Neutrophil (primary cell): ENCODE measurements around the gene IL15RA.

ENCODE experiments used
- H3K27ac ChIP-seq: fragments of 200-600 bp; sonication (generic); 2 replicates; pipeline ENCODE4 v1.5.1; 2016; ENCODE audit warnings: mild to moderate bottlenecking, moderate library complexity
- H3K27me3 ChIP-seq: fragments of 200-600 bp; sonication (generic); 2 replicates; pipeline ENCODE4 v1.6.0; 2016; ENCODE audit warnings: mild to moderate bottlenecking
- H3K36me3 ChIP-seq: fragments of 200-600 bp; sonication (generic); 2 replicates; pipeline ENCODE4 v1.5.1; 2017
- H3K4me1 ChIP-seq, 2 experiments: fragments of 200-600 bp in 1 of 2; sonication (generic) in 1 of 2; 1 replicate in 1 of 2; 2 replicates in 1 of 2; pipeline versions ENCODE4 v1.5.1 to v1.6.1; 2013 to 2016; ENCODE audit warnings: low read depth in 1 of 2, low read length in 1 of 2, mild to moderate bottlenecking in 1 of 2, moderate library complexity in 1 of 2; ENCODE audit not compliant: control insufficient read depth in 1 of 2, insufficient read depth in 1 of 2
- H3K4me3 ChIP-seq, 2 experiments: fragments of 200-600 bp in 1 of 2; sonication (generic) in 1 of 2; 1 replicate in 1 of 2; 2 replicates in 1 of 2; pipeline ENCODE4 v1.5.1; 2013 to 2016; ENCODE audit warnings: low read depth in 1 of 2, low read length in 1 of 2, mild to moderate bottlenecking in 1 of 2, moderate library complexity in 1 of 2
- H3K9me3 ChIP-seq: fragments of 200-600 bp; sonication (generic); 2 replicates; pipeline ENCODE4 v1.5.1; 2016
- CTCF ChIP-seq: fragments of 200-600 bp; sonication (generic); IDR thresholded peaks from 2 replicates; pipeline ENCODE4 v1.5.1; 2016; ENCODE audit warnings: antibody characterized with exemption

IL15RA gene

DNA sequence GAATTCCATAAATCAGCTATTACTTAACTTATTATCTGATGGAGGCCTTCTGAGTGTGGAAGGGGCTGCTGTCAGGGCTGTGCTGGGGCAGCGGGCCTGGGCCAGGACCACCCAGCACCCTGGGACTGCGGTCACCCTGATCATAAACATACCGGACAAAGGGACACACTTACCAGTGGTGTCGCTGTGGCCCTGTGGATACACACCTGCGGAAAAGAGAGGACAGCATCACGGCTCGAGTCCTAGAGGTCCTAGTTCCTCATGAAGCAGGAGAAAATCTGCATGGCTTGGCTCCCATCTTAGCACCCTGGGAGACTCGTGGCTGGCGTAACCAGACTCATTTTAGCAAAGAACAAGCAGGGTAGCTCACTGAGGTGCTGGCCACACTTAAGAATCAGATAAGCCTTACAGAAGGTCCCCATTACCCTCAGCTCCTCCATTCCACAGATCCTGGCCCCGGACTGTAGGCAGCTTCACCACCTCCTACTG lies 17.7 kb downstream of the IL15RA start:
- H3K27me3 ChIP-seq = no peaks in the 10 kb centered on the region
- no peaks in the 10 kb centered on the region for H3K36me3 ChIP-seq
- no peak overlapping the region for H3K4me3 ChIP-seq
- H3K9me3 ChIP-seq = no peaks in the 10 kb centered on the region
- H3K27ac ChIP-seq = no peak overlapping the region
- no peak for TF ChIP-seq CTCF
- H3K4me1 ChIP-seq = no peaks in the 10 kb centered on the region

DNA sequence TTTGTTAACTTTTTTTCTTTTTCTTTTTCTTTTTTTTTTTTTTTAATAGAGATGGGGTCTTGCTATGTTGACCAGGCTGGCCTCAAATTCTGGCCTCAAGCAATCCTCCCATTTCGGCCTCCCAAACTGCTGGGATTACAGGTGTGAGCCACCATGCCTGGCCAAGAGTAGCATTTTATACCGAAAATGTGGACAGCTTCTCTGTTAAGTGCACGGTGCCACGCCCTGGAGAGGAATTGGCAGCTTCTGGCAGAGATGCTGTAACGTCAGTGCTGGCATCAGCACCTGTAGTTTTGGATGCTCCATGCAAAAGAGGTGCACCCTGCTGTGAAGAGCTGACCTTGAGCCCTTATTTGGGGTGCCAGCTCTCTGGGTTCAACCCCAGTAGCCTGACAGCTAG lies 18.2 kb downstream of the IL15RA start:
- no peaks in the 10 kb centered on the region for H3K4me1 ChIP-seq
- no peaks in the 10 kb centered on the region for H3K36me3 ChIP-seq
- H3K27me3 ChIP-seq = no peaks in the 10 kb centered on the region
- no peak for TF ChIP-seq CTCF
- no peak overlapping the region for H3K27ac ChIP-seq
- H3K9me3 ChIP-seq = no peaks in the 10 kb centered on the region
- no peak overlapping the region for H3K4me3 ChIP-seq

DNA sequence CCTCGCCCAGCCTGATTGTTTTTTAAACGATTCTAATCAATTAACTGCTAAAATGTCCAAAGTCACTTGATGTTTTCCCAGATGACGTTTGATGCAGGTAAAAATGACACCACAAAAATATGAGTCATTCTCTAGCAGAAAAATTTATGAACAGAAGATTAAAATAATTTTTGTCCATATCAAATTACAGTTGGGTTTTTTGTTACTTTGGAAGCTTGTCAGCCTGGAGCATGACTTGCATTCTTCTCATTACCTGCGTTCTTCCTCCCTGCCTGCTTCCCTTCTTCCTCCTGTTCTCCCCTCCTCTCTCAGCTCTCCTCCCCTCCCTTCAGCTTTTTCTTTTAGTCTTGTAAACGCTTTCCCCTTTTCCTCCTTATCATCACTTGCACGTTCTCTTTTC lies 18.7 kb downstream of the IL15RA start:
- no peak for TF ChIP-seq CTCF
- H3K4me3 ChIP-seq = no peak overlapping the region
- no peak overlapping the region for H3K27ac ChIP-seq
- H3K27me3 ChIP-seq = no peaks in the 10 kb centered on the region
- H3K4me1 ChIP-seq = no peaks in the 10 kb centered on the region
- H3K9me3 ChIP-seq = no peaks in the 10 kb centered on the region
- H3K36me3 ChIP-seq = no peaks in the 10 kb centered on the region

DNA sequence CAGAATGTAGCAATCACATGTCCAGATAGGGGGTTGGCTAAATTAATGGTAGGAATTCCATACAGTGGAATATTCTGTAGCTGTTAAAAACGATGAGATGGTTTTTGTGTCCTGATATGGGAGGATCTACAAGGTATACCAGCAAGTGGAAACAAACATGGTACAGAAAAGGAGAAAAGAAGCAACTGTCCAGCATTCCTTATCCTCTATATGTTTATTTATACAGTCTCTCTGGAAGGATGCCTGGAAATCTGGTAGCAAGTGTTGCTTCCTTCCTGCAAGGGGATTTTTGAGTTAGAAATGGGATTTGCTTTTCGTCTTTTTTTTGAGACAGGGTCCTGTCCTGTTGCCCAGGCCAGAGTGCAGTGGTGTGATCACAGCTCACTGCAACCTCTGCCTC lies 19.3 kb downstream of the IL15RA start:
- no peak overlapping the region for H3K27ac ChIP-seq
- no peak for TF ChIP-seq CTCF

GRCh38 chr10:5956146-5956936 lies 21.0 kb downstream of the IL15RA start:
- no peaks in the 10 kb centered on the region for H3K36me3 ChIP-seq
- no peaks in the 10 kb centered on the region for H3K9me3 ChIP-seq
- H3K4me3 ChIP-seq = no peak overlapping the region
- H3K4me1 ChIP-seq = peaks cover under 1% of the 10 kb centered on the region in 2 experiments
- no peak overlapping the region for H3K27ac ChIP-seq
- no peaks in the 10 kb centered on the region for H3K27me3 ChIP-seq
- no peak for TF ChIP-seq CTCF

More for the DNA sequence above, 19.3 kb downstream of the IL15RA start:
- H3K4me3 ChIP-seq = no peak overlapping the region
- H3K36me3 ChIP-seq = no peaks in the 10 kb centered on the region
- H3K4me1 ChIP-seq = no peaks in the 10 kb centered on the region
- no peaks in the 10 kb centered on the region for H3K9me3 ChIP-seq
- H3K27me3 ChIP-seq = no peaks in the 10 kb centered on the region
